ENCODE data around the gene TLE7. TPM values are rescaled to one million over a fixed set of nuclear protein-coding genes. Genes with fewer than 3 reads are reported as not detected.

The TLE7 gene
- total RNA-seq (2021): not detected in 2 replicates
- long read RNA-seq: 0 reads

DNA sequence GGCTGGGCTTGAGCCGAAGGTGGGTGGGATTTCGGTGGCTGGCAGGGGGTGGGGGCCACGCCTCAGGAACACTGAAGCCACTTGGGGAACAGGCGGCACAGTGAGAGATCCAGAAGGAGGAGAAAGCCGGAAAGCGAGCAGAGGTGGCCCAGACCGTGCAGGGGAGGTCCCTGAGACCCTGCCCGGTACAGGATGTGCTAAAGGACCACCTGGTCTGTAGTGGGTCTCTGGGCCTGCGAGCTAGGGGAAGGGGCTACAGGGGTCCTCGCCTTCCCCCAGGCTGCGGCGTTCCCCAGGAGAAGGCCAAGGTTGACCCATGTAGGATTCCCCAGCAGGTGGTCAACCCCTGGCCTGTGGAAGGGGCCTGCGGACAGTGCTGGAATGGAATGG, at the start of gene TLE7:
TLE7 (minus strand) TSS at position 4 of the 390 bp plus-strand sequence. CDS start 8,730 bp downstream, outside the sequence.
- no peaks in the 10 kb centered on the region for H3K27me3 ChIP-seq (ENCODE audit: insufficient read depth, low read length)
- no peak within 1 kb of the TSS for H2BK5ac ChIP-seq (ENCODE audit: insufficient read length, low read length)
- H3K18ac ChIP-seq (ENCODE audit: insufficient read length, low read depth, low read length): peak within 1 kb of the TSS; percentile 59
- H2BK15ac ChIP-seq (ENCODE audit: low read depth, low read length): no peak within 1 kb of the TSS
- no peak within 1 kb of the TSS for H2BK12ac ChIP-seq (ENCODE audit: insufficient read length, low read depth, low read length)
- H3K56ac ChIP-seq (ENCODE audit: insufficient read length, low read depth, low read length): no peak within 1 kb of the TSS
- H3K14ac ChIP-seq (ENCODE audit: insufficient read depth, low read length): no peak within 1 kb of the TSS
- no peaks in the 10 kb centered on the region for H3K79me2 ChIP-seq (ENCODE audit: insufficient read depth, low read length)
- TF ChIP-seq, protein P1, sequence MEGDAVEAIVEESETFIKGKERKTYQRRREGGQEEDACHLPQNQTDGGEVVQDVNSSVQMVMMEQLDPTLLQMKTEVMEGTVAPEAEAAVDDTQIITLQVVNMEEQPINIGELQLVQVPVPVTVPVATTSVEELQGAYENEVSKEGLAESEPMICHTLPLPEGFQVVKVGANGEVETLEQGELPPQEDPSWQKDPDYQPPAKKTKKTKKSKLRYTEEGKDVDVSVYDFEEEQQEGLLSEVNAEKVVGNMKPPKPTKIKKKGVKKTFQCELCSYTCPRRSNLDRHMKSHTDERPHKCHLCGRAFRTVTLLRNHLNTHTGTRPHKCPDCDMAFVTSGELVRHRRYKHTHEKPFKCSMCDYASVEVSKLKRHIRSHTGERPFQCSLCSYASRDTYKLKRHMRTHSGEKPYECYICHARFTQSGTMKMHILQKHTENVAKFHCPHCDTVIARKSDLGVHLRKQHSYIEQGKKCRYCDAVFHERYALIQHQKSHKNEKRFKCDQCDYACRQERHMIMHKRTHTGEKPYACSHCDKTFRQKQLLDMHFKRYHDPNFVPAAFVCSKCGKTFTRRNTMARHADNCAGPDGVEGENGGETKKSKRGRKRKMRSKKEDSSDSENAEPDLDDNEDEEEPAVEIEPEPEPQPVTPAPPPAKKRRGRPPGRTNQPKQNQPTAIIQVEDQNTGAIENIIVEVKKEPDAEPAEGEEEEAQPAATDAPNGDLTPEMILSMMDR (conservative IDR thresholded peaks at IDR 0.05): no peak
- no peak within 1 kb of the TSS for H3K27ac ChIP-seq (ENCODE audit: insufficient read length, low read depth, low read length)
- no peak within 1 kb of the TSS for H2BK20ac ChIP-seq (ENCODE audit: low read depth, low read length, poor library complexity, severe bottlenecking)
- Mint-ChIP-seq H3K27ac (no peak within 1 kb of the TSS; a peak in 1 of 7 replicates), H3K36me3 (ENCODE audit: insufficient read depth in 1 of 3, low read depth in 3 of 3) (peaks cover 4 to 9% (median 8%) of the 10 kb centered on the region in 3 experiments; a peak in 5 of 7 replicates), H3K4me3 (no peak within 1 kb of the TSS), H3K4me1 (peaks cover 0 to 3% of the 10 kb centered on the region in 2 experiments; a peak in 1 of 4 replicates), H3K9me3 (peaks cover 24% of the 10 kb centered on the region in 2 experiments), H3K27me3 (ENCODE audit: low read depth) (peaks cover 20% of the 10 kb centered on the region)
- H2AK5ac ChIP-seq (ENCODE audit: insufficient read length, low read length): no peak within 1 kb of the TSS
- no peak within 1 kb of the TSS for H4K91ac ChIP-seq (ENCODE audit: insufficient read length, low read depth, low read length)
- WGBS (ENCODE audit: extremely low coverage, insufficient read length, low lambda C conversion rate): no CpG with 5 or more reads among the region's 13 CpGs
- H2AFZ ChIP-seq (ENCODE audit: low read length): no peak within 1 kb of the TSS
- H2BK120ac ChIP-seq (ENCODE audit: low read depth, low read length, poor library complexity, severe bottlenecking): no peak within 1 kb of the TSS
- no peaks in the 10 kb centered on the region for H3K4me1 ChIP-seq (ENCODE audit: insufficient read depth, low read length)
- no peak for DNase-seq
- H4K8ac ChIP-seq (replicated peaks; ENCODE audit: insufficient read length, low read depth, low read length): no peak within 1 kb of the TSS
- H3K79me1 ChIP-seq (ENCODE audit: insufficient read depth, low read depth, low read length, poor library complexity, severe bottlenecking): no peaks in the 10 kb centered on the region
- H3K4me2 ChIP-seq (ENCODE audit: insufficient read depth, insufficient read length, low read length): no peak within 1 kb of the TSS
- no peak within 1 kb of the TSS for H4K5ac ChIP-seq (ENCODE audit: insufficient read length, low read depth, low read length)
- no peaks in the 10 kb centered on the region for H3K23me2 ChIP-seq (ENCODE audit: insufficient read length, low read depth, low read length, poor library complexity, severe bottlenecking)
- H3K9me3 ChIP-seq (ENCODE audit: control insufficient read depth, low read depth, low read length): peaks cover 7% of the 10 kb centered on the region
- H4K20me1 ChIP-seq (ENCODE audit: control insufficient read depth, insufficient read depth, insufficient read length): no peaks in the 10 kb centered on the region
- H3K9ac ChIP-seq (ENCODE audit: extremely low read depth, insufficient read length, low read length): no peak within 1 kb of the TSS
- H3T11ph ChIP-seq (ENCODE audit: low read length): no peak within 1 kb of the TSS
- no peak within 1 kb of the TSS for H3K4ac ChIP-seq (ENCODE audit: low read depth, low read length)
- no peak within 1 kb of the TSS for H3K23ac ChIP-seq (ENCODE audit: insufficient read length, low read depth, low read length)
